ENCODE results near the gene BLOC1S4.
A peak's percentile ranks its signal among the peaks of the same experiment; 100 is the strongest.

Gene BLOC1S4

DNA sequence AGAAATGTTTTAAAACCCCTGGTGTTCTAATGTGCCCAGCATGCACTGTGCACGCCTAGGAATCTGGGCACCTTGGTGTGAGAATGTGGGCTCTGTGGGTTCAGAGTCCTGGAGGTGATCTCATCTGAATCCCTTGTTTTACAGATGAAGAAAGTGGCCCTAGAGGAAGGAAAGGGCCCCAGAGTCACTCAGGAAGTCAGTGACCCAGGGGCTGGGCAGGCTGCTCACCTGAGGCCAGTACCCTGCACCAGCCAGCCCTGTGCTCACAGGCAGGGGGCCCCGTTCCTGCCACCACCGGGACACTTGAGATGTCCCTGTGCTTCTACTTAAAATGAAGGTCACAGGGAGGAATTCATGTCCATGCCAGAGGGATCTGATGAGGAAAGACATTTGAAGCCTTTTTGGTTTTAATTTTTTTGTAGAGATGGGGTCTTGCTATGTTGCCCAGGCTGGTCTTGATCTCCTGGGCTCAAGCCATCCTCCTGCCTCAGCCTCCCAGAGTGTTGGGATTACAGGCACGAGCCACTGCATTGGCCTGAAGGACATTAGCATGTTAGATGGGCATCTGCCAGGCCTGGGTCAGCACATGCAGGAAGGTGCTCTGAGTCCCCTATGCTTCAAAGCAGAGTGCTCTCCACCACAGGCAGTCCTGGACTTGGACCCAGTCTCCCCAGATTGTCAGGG is 29.7 kb upstream of the BLOC1S4 start:
- TF ChIP-seq, protein P1, sequence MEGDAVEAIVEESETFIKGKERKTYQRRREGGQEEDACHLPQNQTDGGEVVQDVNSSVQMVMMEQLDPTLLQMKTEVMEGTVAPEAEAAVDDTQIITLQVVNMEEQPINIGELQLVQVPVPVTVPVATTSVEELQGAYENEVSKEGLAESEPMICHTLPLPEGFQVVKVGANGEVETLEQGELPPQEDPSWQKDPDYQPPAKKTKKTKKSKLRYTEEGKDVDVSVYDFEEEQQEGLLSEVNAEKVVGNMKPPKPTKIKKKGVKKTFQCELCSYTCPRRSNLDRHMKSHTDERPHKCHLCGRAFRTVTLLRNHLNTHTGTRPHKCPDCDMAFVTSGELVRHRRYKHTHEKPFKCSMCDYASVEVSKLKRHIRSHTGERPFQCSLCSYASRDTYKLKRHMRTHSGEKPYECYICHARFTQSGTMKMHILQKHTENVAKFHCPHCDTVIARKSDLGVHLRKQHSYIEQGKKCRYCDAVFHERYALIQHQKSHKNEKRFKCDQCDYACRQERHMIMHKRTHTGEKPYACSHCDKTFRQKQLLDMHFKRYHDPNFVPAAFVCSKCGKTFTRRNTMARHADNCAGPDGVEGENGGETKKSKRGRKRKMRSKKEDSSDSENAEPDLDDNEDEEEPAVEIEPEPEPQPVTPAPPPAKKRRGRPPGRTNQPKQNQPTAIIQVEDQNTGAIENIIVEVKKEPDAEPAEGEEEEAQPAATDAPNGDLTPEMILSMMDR (IDR thresholded peaks at IDR 0.05; ENCODE audit: control insufficient read depth, insufficient read depth, low read depth, low read length, missing control alignments) = no peak
- H3K4me3 ChIP-seq (ENCODE audit: control insufficient read depth, low read depth, low read length) = no peak overlapping the region
- no peak for DNase-seq (ENCODE audit: low read depth)

DNA sequence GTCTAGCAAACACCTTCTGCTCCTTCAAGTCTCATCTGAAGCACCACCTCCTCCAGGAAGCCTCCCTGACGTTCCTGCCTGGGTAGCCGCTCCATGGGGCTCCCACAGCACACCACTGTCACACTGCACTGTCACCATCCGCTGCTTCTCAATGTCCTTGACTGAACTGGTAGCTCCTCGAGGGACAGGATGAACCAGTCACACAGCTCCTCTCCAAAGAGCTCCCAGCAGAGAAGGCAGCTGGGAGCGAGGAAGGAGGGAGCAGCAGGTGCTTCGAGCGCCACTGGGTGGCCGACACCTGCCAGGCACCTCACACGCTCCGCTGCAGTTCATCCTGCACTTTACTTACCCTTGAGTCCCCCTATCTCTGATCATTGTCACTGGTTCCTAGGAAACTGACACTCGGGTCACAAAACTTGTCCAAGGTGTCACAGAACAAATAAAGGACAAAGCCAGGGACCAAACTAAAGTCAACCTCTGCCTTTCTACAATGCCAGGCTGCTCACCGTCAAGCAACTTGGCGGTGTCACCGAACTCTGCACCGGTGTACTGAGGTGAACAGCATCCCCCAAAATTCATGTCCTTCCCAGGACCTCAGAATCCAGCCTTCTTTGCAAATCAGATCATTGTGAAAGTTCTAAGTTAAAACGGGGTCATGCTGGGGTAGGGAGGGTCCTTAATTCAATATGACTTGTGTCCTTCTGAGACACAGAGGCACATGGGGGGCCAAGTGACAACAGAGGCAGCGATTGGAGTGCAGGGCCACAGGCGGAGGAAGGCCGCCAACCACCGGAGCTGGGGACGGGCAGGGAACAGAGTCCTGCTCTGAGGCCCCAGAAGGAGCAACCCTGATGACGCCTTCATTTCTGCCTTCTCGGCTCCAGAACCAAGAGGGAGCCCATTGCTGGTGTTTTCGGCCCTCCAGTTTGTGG is 27.8 kb upstream of the BLOC1S4 start:
- no peak for DNase-seq (ENCODE audit: low read depth)
- TF ChIP-seq, protein P1 (IDR thresholded peaks at IDR 0.05; ENCODE audit: control insufficient read depth, insufficient read depth, low read depth, low read length, missing control alignments) = no peak
- no peak overlapping the region for H3K4me3 ChIP-seq (ENCODE audit: control insufficient read depth, low read depth, low read length)

DNA sequence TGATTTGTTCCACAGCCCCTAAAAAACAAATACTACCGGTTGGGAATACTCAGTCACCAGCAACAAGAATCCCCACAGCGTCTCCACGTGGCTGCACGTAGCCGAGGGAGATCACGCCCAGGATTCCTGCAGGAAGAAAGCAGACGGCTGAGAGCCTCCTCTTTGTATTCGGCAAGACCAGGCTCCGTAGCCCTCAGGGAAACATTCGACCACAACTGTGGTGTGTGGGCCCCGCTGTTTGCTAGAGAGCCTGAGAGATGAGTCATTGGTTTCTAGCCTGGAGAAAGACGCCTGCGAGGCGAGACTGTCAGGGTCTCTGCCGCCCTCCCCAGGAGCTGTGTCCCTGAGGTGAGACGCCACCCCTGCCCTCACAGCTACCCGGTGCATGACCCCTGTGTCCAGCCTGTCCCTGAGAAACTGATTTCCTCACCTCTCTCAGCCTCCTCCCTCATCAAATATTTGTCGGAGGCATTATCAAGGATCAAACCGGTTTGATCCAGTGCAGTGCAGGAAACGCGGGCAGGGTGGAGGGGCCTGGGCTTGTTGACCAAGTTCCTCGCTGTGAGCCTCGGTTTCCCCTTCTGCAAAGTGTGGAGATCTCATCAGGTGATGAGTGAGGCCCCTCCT is 27.0 kb upstream of the BLOC1S4 start:
- peak; percentile 78 for DNase-seq (ENCODE audit: low read depth)
- TF ChIP-seq, protein P1 (IDR thresholded peaks at IDR 0.05; ENCODE audit: control insufficient read depth, insufficient read depth, low read depth, low read length, missing control alignments) = peak; percentile 31
- H3K4me3 ChIP-seq (ENCODE audit: control insufficient read depth, low read depth, low read length) = no peak overlapping the region

DNA sequence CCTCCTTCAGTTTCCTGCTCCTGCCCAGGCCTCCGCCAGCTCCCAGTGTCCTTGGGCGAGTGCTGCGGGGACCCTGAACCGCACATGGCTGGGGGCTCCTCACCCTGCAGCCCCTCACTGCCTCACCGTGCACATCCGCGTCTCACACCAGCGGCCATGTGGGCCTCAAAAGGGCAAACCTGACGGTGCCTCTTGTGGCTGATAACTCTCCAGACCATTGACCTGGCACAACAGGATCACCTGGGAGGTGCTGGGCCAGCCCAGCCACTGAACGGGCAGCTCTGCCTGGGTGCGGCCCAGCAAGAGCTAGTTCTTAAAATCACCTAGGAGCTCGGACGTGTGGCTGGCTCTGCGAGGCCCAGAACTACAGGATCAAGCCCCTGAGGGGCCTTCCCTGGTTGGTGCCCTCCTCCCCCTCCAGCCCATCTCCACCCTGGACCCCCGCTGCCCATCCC is 26.4 kb upstream of the BLOC1S4 start:
- TF ChIP-seq, protein P1 (IDR thresholded peaks at IDR 0.05; ENCODE audit: control insufficient read depth, insufficient read depth, low read depth, low read length, missing control alignments) = no peak
- DNase-seq (ENCODE audit: low read depth) = no peak
- H3K4me3 ChIP-seq (ENCODE audit: control insufficient read depth, low read depth, low read length) = no peak overlapping the region

DNA sequence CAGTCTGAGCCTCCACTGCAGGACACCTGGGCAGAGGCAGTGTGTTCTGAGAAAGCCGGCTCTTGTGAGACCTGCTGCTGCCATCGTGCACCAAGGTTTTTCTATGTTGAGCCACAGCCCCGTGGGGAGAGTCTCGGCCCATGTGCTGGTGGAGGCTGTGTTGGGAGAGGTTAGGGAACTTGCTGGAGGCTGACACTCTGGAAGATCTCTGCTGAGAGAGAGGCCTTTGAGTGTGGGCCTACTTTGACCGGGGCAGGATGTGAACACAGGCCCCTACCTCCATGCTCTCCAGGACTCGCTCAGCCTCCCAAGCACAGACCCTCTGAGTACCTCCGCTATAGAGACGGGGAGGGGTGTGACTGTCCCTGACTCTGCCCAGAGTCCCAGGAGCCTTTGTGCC is 23.6 kb upstream of the BLOC1S4 start:
- TF ChIP-seq, protein P1 (IDR thresholded peaks at IDR 0.05; ENCODE audit: control insufficient read depth, insufficient read depth, low read depth, low read length, missing control alignments) = no peak

DNA sequence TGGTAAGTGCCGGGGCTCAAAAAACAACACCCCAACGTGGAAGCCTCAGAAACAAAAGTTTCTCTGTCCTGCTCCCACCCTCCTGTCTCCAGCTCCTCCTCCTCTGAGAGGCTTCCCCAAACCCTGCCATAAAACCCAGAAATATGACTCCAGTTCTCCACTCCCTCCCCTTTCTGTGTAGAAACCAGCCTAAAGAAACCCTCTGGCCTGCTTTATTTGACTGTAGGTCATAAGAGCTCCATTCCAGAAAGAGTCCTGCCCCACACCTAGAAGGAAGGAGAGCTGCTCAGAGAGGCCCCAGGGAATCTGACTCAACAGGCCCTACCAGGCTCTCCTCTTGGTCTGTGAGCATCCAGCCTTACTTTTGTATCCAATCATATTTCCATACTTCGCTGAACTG is 23.2 kb upstream of the BLOC1S4 start:
- TF ChIP-seq, protein P1 (IDR thresholded peaks at IDR 0.05; ENCODE audit: control insufficient read depth, insufficient read depth, low read depth, low read length, missing control alignments) = no peak
- H3K4me3 ChIP-seq (ENCODE audit: control insufficient read depth, low read depth, low read length) = no peak overlapping the region
- peak; percentile 24 for DNase-seq (ENCODE audit: low read depth)

More for the DNA sequence above, 23.6 kb upstream of the BLOC1S4 start:
- DNase-seq (ENCODE audit: low read depth) = no peak
- no peak overlapping the region for H3K4me3 ChIP-seq (ENCODE audit: control insufficient read depth, low read depth, low read length)
